Common myeloid progenitor, CD34-positive (primary cell): ENCODE measurements around the gene NFIA.

Experiments
- CTCF ChIA-PET: fragments of 350-600 bp; sonication (Branson Sonifier 250); formaldehyde crosslinking; loops from one replicate; lab custom pipeline; 2021; ENCODE audit warnings: antibody characterized with exemption; lab: Charles Lee
- POLR2A ChIA-PET: fragments of 350-600 bp; sonication (Branson Sonifier 250); formaldehyde crosslinking; loops from one replicate; lab custom pipeline; 2021; ENCODE audit warnings: antibody characterized with exemption; lab: Charles Lee
- DNase-seq, 3 donors: peaks; one replicate each; pipeline versions ENCODE4 v3.0.0 to v3.0.0-alpha.2; 2013
- H3K27ac ChIP-seq, 2 experiments: 1 replicate in 1 of 2; 2 replicates in 1 of 2; pipeline ENCODE4 v1.7.0; 2013; ENCODE audit warnings: inconsistent platforms in 2 of 2, low read length in 2 of 2, mild to moderate bottlenecking in 2 of 2, low read depth in 1 of 2, moderate library complexity in 1 of 2; ENCODE audit not compliant: severe bottlenecking in 2 of 2, insufficient read depth in 1 of 2, poor library complexity in 1 of 2
- H3K27me3 ChIP-seq, 5 experiments: replicated peaks in 2 of 5; 1 replicate in 3 of 5; 2 replicates in 2 of 5; pipeline versions ENCODE4 v1.6.1 to v1.7.0; 2013; ENCODE audit warnings: low read length in 4 of 5, mild to moderate bottlenecking in 2 of 5, moderate library complexity in 2 of 5, inconsistent platforms in 1 of 5; ENCODE audit not compliant: insufficient read depth in 5 of 5, control insufficient read depth in 4 of 5
- H3K36me3 ChIP-seq, 4 experiments: 1 replicate in 2 of 4; 2 replicates in 2 of 4; pipeline versions ENCODE4 v1.6.1 to v1.7.0; 2013; ENCODE audit warnings: low read length in 3 of 4, control low read depth in 1 of 4, mild to moderate bottlenecking in 1 of 4; ENCODE audit not compliant: control insufficient read depth in 4 of 4, insufficient read depth in 4 of 4
- H3K4me1 ChIP-seq, 4 experiments: 1 replicate in 3 of 4; 2 replicates in 1 of 4; pipeline versions ENCODE4 v1.6.1 to v1.7.1; 2013; ENCODE audit warnings: low read length in 3 of 4, mild to moderate bottlenecking in 3 of 4, control low read depth in 1 of 4, inconsistent platforms in 1 of 4, moderate library complexity in 1 of 4; ENCODE audit not compliant: control insufficient read depth in 4 of 4, insufficient read depth in 4 of 4; ENCODE audit errors: control extremely low read depth in 1 of 4
- H3K4me3 ChIP-seq, 7 experiments: 1 replicate in 4 of 7; 2 replicates in 3 of 7; pipeline versions ENCODE4 v1.5.1 to v1.7.0; 2013; ENCODE audit warnings: mild to moderate bottlenecking in 7 of 7, low read length in 6 of 7, moderate library complexity in 6 of 7, inconsistent platforms in 2 of 7, low read depth in 2 of 7, control low read depth in 1 of 7; ENCODE audit not compliant: insufficient read depth in 4 of 7, control insufficient read depth in 1 of 7; ENCODE audit errors: extremely low read depth in 1 of 7
- H3K9me3 ChIP-seq, 5 experiments: 1 replicate in 4 of 5; 2 replicates in 1 of 5; pipeline versions ENCODE4 v1.6.1 to v1.7.1; 2013; ENCODE audit warnings: low read length in 4 of 5, mild to moderate bottlenecking in 2 of 5, inconsistent platforms in 1 of 5, low read depth in 1 of 5, moderate library complexity in 1 of 5; ENCODE audit not compliant: control insufficient read depth in 4 of 5, insufficient read depth in 2 of 5; ENCODE audit errors: control extremely low read depth in 1 of 5
- WGBS: methylation state at CpG from one replicate; pipeline ENCODE4 v1.1.5; 2013; ENCODE audit not compliant: insufficient coverage; 5-methylcytosine and 5-hydroxymethylcytosine counted together

NFIA gene

DNA sequence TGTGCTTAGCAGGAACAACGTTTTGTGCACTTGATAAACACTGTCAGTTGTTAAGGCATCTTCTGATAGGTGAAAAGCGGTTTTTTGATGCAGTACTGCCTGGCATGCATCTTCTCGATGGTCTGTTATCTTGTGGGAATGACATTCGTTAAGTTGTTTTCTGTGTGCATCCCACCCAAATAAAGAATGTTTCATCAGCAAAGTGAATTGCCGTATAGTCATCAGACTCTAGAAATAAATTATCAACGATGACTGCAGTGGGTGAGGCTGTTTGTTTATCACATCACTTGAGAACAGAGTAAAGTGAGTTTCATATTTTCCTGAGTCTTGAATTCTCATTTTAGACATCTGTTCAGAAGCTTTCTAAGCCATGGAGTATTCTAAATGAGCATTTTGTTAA lies 34.1 kb downstream of the NFIA start:
- 90% methylated on average over 4 of the region's 6 CpGs for WGBS
- ChIA-PET POLR2A (no interaction called here), CTCF (no interaction called here)
- Histone ChIP-seq H3K9me3 (no peaks in the 10 kb centered on the region), H3K36me3 (no peaks in the 10 kb centered on the region), H3K4me3 (no peak overlapping the region), H3K27ac (no peak overlapping the region), H3K27me3 (no peaks in the 10 kb centered on the region), H3K4me1 (peaks cover 0 to 10% (median 7%) of the 10 kb centered on the region in 4 experiments)
- peak in 1 of 3 donors; percentile 35 for DNase-seq

DNA sequence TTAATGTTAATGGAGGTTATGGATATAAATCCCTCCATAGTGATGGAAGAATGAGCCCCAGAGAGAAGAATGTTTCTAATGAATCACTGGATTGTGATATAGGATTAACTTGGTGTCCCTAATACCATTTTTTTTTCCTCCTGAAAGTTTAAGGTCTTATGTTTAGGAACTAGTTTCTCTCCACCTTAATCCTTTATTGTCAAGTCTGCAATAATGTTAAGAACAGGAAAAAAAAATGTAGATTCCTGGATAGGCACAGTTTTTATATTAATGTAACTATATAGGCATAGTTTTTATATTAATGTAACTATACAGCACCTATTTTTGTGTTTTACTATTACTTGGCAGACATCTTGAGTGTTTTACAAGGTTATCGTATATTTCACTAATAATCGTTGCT lies 34.9 kb downstream of the NFIA start:
- DNase-seq = no peak
- POLR2A ChIA-PET = no interaction called here
- Histone ChIP-seq H3K27me3 (no peaks in the 10 kb centered on the region), H3K9me3 (no peaks in the 10 kb centered on the region), H3K27ac (no peak overlapping the region), H3K4me1 (peaks cover 0 to 8% (median 7%) of the 10 kb centered on the region in 4 experiments), H3K36me3 (no peaks in the 10 kb centered on the region), H3K4me3 (no peak overlapping the region)
- no CpG with 5 or more reads among the region's 2 CpGs for WGBS
- CTCF ChIA-PET = interaction anchor here (2.7 kb wide), 1 partner anchor 13 kb away, joined by 6 read pairs; no protein-coding TSS in a partner anchor

- ChIA-PET POLR2A (no interaction called here), CTCF (interaction anchor here (0.7 to 2.7 kb wide), 2 partner anchors 11 to 223 kb away, joined by 3 to 6 read pairs; no protein-coding TSS in a partner anchor)
- no peak for DNase-seq
- Histone ChIP-seq H3K27me3 (no peaks in the 10 kb centered on the region), H3K27ac (no peak overlapping the region), H3K9me3 (no peaks in the 10 kb centered on the region), H3K36me3 (no peaks in the 10 kb centered on the region), H3K4me1 (peaks cover 0 to 8% (median 7%) of the 10 kb centered on the region in 4 experiments), H3K4me3 (no peak overlapping the region)
- WGBS = no CpG with 5 or more reads among the region's 3 CpGs
Measured at GRCh38 chr1:61119085-61119484, 36.7 kb downstream of the NFIA start.

- DNase-seq = no peak
- Histone ChIP-seq H3K4me1 (peaks cover 0 to 3% (median 3%) of the 10 kb centered on the region in 4 experiments), H3K36me3 (no peaks in the 10 kb centered on the region), H3K27ac (peak overlapping the region in 1 of 2 experiments; percentile 6), H3K4me3 (no peak overlapping the region), H3K27me3 (no peaks in the 10 kb centered on the region), H3K9me3 (no peaks in the 10 kb centered on the region)
- WGBS = 97% methylated on average over 4 of the region's 5 CpGs
- ChIA-PET POLR2A (no interaction called here), CTCF (interaction anchor here (1.0 kb wide), 2 partner anchors 16 to 22 kb away, joined by 3 read pairs; no protein-coding TSS in a partner anchor)
Measured at GRCh38 chr1:61120246-61120840, 38.0 kb downstream of the NFIA start.

- Histone ChIP-seq H3K36me3 (no peaks in the 10 kb centered on the region), H3K4me1 (no peaks in the 10 kb centered on the region), H3K9me3 (no peaks in the 10 kb centered on the region), H3K27ac (no peak overlapping the region), H3K27me3 (no peaks in the 10 kb centered on the region), H3K4me3 (no peak overlapping the region)
- ChIA-PET POLR2A (no interaction called here), CTCF (interaction anchor here (1.0 kb wide), 2 partner anchors 15 to 22 kb away, joined by 3 read pairs; no protein-coding TSS in a partner anchor)
- WGBS = 80% methylated on average over 1 of the region's 2 CpGs
- DNase-seq = no peak
Measured at GRCh38 chr1:61120998-61121397, 38.6 kb downstream of the NFIA start.

DNA sequence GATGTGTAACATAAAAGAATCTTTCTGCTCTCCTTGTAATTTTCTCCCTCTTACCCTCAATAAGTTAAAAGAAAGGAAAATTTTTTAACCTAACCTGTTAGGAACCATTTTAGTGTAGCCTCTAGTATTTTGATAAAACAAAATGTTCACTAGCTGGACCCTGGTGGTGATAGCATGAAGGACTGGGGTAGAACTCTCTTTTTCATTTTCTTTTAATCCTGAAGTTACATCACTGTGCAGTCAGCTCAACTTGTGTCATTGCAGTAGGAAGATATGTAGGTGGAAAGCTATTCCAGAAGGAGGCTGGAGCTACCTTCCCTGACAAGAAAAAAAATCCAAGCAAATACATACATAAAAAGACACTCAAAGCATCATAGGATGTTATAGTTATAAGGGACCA lies 39.3 kb downstream of the NFIA start:
- Histone ChIP-seq H3K27me3 (no peaks in the 10 kb centered on the region), H3K36me3 (no peaks in the 10 kb centered on the region), H3K9me3 (no peaks in the 10 kb centered on the region), H3K4me1 (no peaks in the 10 kb centered on the region), H3K4me3 (no peak overlapping the region), H3K27ac (no peak overlapping the region)
- ChIA-PET POLR2A (no interaction called here), CTCF (no interaction called here)
- no peak for DNase-seq

DNA sequence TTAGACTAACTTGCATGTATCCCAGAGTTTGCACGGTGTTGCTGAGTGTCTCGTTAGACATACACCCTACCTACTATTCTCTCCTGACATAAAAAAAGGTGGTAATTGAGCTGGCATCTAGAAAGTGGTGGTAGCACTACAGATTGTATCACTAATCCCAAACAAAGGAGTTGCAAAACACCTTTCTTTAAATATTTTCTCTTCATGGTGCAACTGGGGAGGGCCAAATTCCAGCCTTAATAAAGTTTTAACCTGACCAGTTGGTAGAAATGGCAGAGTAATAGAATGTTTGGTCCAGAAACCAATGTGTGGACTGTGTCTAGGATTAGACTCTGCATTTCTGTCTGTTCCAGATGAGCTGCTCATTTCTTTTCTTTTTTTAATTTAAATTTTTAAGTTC lies 40.0 kb downstream of the NFIA start:
- no peak for DNase-seq
- Histone ChIP-seq H3K4me1 (no peaks in the 10 kb centered on the region), H3K27me3 (no peaks in the 10 kb centered on the region), H3K36me3 (no peaks in the 10 kb centered on the region), H3K27ac (no peak overlapping the region), H3K9me3 (no peaks in the 10 kb centered on the region), H3K4me3 (no peak overlapping the region)
- no CpG with 5 or more reads among the region's 2 CpGs for WGBS
- ChIA-PET POLR2A (no interaction called here), CTCF (interaction anchor here (1.0 to 2.0 kb wide), 2 partner anchors 10 to 72 kb away, joined by 3 to 6 read pairs; no protein-coding TSS in a partner anchor)
